BE2C (cell line): ENCODE measurements around the gene FAAH.

Experiments
- DNase-seq: peaks from one replicate; pipeline ENCODE4 v3.0.0-alpha.2; 2020
- H3K27me3 ChIP-seq: fragments of 250-450 bp; sonication (Bioruptor Pico); 2 replicates; pipeline ENCODE4 v1.5.1; 2020; ENCODE audit warnings: mild to moderate bottlenecking
- H3K36me3 ChIP-seq: fragments of 250-450 bp; sonication (Bioruptor Pico); 2 replicates; pipeline ENCODE4 v1.5.1; 2020; ENCODE audit warnings: mild to moderate bottlenecking
- H3K4me1 ChIP-seq: fragments of 250-450 bp; sonication (Bioruptor Pico); 2 replicates; pipeline ENCODE4 v1.5.1; 2020
- H3K4me3 ChIP-seq: 2 replicates; pipeline ENCODE4 v1.5.1; 2011; ENCODE audit warnings: low read depth, low read length
- H3K9me3 ChIP-seq: fragments of 250-450 bp; sonication (Bioruptor Pico); 2 replicates; pipeline ENCODE4 v1.5.1; 2020
- TF ChIP-seq, protein P1 (sequence below): IDR thresholded peaks from 2 replicates; pipeline ENCODE4 v1.5.1; 2012; ENCODE audit warnings: mild to moderate bottlenecking, low read depth, low read length

The FAAH gene

DNA sequence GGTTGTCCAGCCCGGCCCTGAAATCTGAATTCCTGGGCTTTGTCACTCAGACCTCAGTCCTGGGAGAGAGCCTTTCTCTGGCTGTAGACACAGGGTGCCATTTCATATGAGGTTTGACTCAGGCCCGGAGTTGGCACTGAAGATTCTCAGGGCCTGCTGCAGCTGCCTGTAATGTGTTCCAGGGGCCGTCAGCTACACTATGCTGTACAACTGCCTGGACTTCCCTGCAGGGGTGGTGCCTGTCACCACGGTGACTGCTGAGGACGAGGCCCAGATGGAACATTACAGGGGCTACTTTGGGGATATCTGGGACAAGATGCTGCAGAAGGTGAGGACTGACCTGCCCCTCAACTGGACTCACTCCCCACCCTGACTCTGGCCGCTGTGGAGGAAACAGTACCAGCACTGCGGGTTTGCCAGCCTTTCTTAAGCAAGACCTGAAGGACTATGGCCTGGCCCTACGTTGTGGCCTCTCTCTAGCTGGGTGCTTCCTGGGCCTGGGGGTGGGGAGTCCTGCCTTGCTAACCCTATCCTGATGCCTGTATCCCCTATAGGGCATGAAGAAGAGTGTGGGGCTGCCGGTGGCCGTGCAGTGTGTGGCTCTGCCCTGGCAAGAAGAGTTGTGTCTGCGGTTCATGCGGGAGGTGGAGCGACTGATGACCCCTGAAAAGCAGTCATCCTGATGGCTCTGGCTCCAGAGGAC, 18.9 kb downstream of the FAAH start:
- H3K36me3 ChIP-seq = no peaks in the 10 kb centered on the region
- no peak for DNase-seq
- H3K27me3 ChIP-seq = no peaks in the 10 kb centered on the region
- TF ChIP-seq, protein P1, sequence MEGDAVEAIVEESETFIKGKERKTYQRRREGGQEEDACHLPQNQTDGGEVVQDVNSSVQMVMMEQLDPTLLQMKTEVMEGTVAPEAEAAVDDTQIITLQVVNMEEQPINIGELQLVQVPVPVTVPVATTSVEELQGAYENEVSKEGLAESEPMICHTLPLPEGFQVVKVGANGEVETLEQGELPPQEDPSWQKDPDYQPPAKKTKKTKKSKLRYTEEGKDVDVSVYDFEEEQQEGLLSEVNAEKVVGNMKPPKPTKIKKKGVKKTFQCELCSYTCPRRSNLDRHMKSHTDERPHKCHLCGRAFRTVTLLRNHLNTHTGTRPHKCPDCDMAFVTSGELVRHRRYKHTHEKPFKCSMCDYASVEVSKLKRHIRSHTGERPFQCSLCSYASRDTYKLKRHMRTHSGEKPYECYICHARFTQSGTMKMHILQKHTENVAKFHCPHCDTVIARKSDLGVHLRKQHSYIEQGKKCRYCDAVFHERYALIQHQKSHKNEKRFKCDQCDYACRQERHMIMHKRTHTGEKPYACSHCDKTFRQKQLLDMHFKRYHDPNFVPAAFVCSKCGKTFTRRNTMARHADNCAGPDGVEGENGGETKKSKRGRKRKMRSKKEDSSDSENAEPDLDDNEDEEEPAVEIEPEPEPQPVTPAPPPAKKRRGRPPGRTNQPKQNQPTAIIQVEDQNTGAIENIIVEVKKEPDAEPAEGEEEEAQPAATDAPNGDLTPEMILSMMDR = no peak
- no peaks in the 10 kb centered on the region for H3K9me3 ChIP-seq
- no peaks in the 10 kb centered on the region for H3K4me1 ChIP-seq
- no peak overlapping the region for H3K4me3 ChIP-seq

DNA sequence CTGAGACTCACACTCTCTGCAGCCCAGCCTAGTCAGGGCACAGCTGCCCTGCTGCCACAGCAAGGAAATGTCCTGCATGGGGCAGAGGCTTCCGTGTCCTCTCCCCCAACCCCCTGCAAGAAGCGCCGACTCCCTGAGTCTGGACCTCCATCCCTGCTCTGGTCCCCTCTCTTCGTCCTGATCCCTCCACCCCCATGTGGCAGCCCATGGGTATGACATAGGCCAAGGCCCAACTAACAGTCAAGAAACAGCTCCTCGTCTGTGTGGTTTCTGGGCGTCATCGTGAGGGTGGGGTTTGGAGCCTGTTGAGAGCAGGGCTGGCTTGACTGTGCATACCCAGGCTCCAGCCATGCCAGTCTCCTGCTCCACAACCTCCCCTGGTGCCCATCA, 19.5 kb downstream of the FAAH start:
- TF ChIP-seq, protein P1 = peak; percentile 15; the same call in 1 of the 2 replicates
- no peak overlapping the region for H3K4me3 ChIP-seq
- no peaks in the 10 kb centered on the region for H3K36me3 ChIP-seq
- no peaks in the 10 kb centered on the region for H3K4me1 ChIP-seq
- no peak for DNase-seq
- H3K9me3 ChIP-seq = no peaks in the 10 kb centered on the region
- no peaks in the 10 kb centered on the region for H3K27me3 ChIP-seq

DNA sequence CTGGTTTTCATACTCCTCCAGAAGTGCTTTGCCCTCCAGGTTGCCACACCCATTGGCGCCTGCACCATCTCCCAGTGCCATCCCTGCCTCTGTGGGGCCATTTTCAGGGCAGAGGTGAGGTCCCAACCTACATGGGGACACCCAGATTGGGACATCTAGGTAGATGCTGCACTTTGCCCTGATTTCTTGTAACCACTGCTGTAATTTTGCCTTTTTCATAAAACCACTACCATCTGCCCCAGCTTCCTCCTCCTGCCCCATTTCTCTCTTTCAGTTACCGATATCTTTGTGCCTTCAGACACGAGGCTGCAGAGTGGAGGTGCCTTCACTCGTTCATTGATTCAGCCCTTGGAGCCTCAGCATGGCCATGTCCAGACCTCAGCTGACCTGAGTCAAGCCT, 21.4 kb downstream of the FAAH start:
- no peak overlapping the region for H3K4me3 ChIP-seq
- H3K4me1 ChIP-seq = no peaks in the 10 kb centered on the region
- H3K36me3 ChIP-seq = no peaks in the 10 kb centered on the region
- no peak for DNase-seq
- TF ChIP-seq, protein P1 = no peak
- no peaks in the 10 kb centered on the region for H3K9me3 ChIP-seq
- no peaks in the 10 kb centered on the region for H3K27me3 ChIP-seq

- H3K4me3 ChIP-seq = no peak overlapping the region
- H3K4me1 ChIP-seq = no peaks in the 10 kb centered on the region
- DNase-seq = no peak
- TF ChIP-seq, protein P1 = no peak
- H3K27me3 ChIP-seq = no peaks in the 10 kb centered on the region
- H3K9me3 ChIP-seq = no peaks in the 10 kb centered on the region
- H3K36me3 ChIP-seq = no peaks in the 10 kb centered on the region
These were observed 24.9 kb downstream of the FAAH start for GRCh38 chr1:46418976-46419375.

DNA sequence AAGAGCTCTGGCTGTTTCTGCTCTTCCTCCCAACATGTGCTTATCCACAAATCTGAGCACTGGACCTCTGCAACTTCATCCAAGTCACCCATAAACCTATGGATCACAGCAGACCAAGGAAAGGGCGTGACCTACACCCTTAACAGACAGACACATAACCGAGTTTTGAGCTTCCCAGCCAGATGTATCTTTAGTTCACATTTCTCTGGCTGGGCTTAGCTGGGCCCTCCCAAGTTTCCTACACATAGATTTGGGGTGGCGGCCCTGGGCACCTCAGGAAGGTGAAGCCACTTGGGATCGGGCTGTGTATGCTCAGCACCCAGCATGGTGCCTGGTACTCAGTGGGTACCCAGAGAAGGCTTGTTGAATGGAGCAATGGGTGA, 26.4 kb downstream of the FAAH start:
- DNase-seq = no peak
- Histone ChIP-seq H3K4me3 (no peak overlapping the region), H3K9me3 (no peaks in the 10 kb centered on the region), H3K27me3 (no peaks in the 10 kb centered on the region), H3K36me3 (no peaks in the 10 kb centered on the region), H3K4me1 (no peaks in the 10 kb centered on the region)
- TF ChIP-seq, protein P1 = no peak

DNA sequence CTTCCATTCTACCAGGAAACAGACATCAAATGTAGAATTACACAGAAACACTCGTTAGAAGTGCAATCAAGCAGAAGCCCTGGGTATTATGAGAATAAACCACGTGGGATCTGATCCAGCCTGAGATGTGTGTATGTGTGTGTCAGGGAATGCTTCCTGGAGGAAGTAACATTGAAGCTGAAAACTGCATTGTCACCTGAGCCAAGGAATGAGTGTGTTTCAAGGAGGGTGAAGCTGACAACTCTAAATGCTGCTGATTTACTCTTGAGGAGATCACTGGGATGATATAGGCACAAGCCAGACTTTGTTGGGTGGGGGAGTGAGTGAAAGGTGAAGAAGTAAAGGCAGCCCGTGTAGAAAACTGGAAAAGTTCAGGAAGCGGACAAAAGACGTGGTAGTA, 27.6 kb downstream of the FAAH start:
- Histone ChIP-seq H3K4me3 (no peak overlapping the region), H3K4me1 (no peaks in the 10 kb centered on the region), H3K9me3 (no peaks in the 10 kb centered on the region), H3K27me3 (no peaks in the 10 kb centered on the region), H3K36me3 (no peaks in the 10 kb centered on the region)
- TF ChIP-seq, protein P1 = no peak
- DNase-seq = no peak
